Purkinje cell (primary cell): ENCODE data around the gene LGALS7. TPM values are rescaled to one million over a fixed set of nuclear protein-coding genes. Genes with fewer than 3 reads are reported as not detected.

Source experiments
- polyA plus RNA-seq: library from polyadenylated mRNA; unstranded; fragments of >200 nt; fragmentation: Nextera tagmentation; gene quantifications from 2 replicates; pipeline ENCODE4 v1.2.1, GENCODE V29; 2014

LGALS7 gene
- polyA plus RNA-seq, result not detected in 2 replicates

GRCh38 chr19:38773469-38774177, at the start of gene LGALS7:
TSS of gene LGALS7 (minus strand) at chr19:38773517. CDS start at chr19:38773492, 25 bp downstream.

GRCh38 chr19:38812841-38813320, 39.6 kb upstream of the LGALS7 start, which contains the start of gene LGALS4:
TSS of gene LGALS4 (minus strand) at chr19:38812945. CDS start at chr19:38812886, 59 bp downstream.

DNA sequence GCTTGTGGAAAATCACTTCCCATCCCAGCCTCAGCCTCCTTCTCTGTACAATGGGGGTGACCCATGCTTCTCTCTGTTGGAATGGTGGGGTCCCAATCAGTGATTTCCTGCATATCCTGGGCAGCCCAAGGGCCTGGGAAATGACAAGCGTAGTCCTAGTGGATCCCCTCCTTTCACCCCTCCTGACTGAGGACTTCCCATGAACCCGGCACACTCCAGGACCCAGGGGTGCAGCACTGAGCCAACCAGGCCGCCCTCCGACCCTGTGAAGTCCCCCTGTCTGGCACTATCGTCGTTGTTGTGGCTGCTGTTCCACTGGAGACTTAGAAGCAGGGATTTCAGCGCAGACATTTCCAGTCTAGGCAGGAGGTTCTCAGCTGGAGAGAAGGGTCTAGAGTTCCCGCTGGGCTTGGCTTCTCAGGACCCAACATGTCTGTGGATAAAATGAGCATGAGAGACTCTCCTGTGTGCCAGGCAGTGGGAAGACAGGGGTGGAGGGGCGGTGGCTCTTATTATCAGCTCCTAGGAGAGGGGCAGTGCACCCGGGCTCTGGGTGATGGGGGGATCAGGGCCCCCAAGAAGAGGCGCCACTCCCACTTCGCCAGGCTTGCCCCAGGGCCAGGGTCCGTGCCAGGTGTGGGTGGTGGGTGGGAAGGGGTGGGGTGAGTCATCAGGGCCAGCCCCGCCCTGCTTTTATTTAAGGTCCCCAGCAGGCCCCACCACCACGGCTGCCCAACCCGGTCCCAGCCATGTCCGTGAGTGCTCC, 15.3 kb upstream of the LGALS7 start, which contains the start of gene LGALS7B:
LGALS7B (plus strand) TSS at position 723 of the 766 bp plus-strand sequence; CDS start at position 750, 27 bp downstream.

DNA sequence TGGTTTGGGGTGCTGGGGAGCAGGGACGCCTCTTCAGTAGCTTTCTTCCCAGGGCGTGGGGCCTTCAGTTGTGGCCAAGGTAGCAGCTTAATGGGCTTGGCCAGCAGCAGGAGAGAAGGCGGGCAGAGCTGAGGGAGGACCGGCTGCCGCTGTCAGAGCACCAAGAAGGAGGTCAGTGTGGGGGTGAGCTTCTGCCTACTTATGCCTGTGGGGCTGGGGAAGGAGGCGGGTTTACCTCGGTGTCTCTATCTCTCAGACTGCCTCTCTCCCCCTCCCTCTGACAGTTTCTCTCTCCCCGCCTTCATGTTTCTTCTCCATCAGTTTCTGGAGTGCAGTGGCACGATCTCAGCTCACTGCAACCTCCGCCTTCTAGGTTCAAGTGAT, 29.0 kb downstream of the LGALS7 start, which contains the start of gene CAPN12:
CAPN12 (minus strand) TSS at position 177 of the 384 bp plus-strand sequence. CDS start 309 bp downstream, outside the sequence.

Other genes starting within 250 kb of the LGALS7 start
- not detected in 2 replicates for gene MAP4K1, start 155.6 kb downstream of the LGALS7 start, polyA plus RNA-seq
- gene EIF3K, start 154.3 kb downstream of the LGALS7 start, polyA plus RNA-seq, result 469 and 501 TPM in 2 replicates
- 1.1 and 2.8 TPM in 2 replicates for gene ACTN4, start 125.9 kb downstream of the LGALS7 start, polyA plus RNA-seq
- 1.8 and 4.4 TPM in 2 replicates for gene CAPN12, start 29.0 kb downstream of the LGALS7 start, polyA plus RNA-seq
- not detected in 2 replicates for gene LGALS7B, start 15.7 kb upstream of the LGALS7 start, polyA plus RNA-seq
- gene LGALS4, start 39.4 kb upstream of the LGALS7 start, polyA plus RNA-seq, result not detected in 2 replicates
- gene ECH1, start 58.3 kb upstream of the LGALS7 start, polyA plus RNA-seq, result 63.8 and 112 TPM in 2 replicates
- 52.1 and 68.7 TPM in 2 replicates for gene HNRNPL, start 76.5 kb upstream of the LGALS7 start, polyA plus RNA-seq
- gene RINL, start 104.8 kb upstream of the LGALS7 start, polyA plus RNA-seq, result 0.39 TPM in 1 of 2 replicates, not detected in the other
- 6.7 and 9.9 TPM in 2 replicates for gene SIRT2, start 126.1 kb upstream of the LGALS7 start, polyA plus RNA-seq
- gene NFKBIB, start 126.5 kb upstream of the LGALS7 start, polyA plus RNA-seq, result 2.4 and 3.0 TPM in 2 replicates
- not detected in 2 replicates for gene CCER2, start 138.7 kb upstream of the LGALS7 start, polyA plus RNA-seq
- 10.6 and 17.0 TPM in 2 replicates for gene SARS2, start 157.2 kb upstream of the LGALS7 start, polyA plus RNA-seq
- 22.1 and 35.8 TPM in 2 replicates for gene MRPS12, start 157.4 kb upstream of the LGALS7 start, polyA plus RNA-seq
- 1.7 and 2.7 TPM in 2 replicates for gene FBXO17, start 202.2 kb upstream of the LGALS7 start, polyA plus RNA-seq